MM.1S (cell line): ENCODE results near the gene TGFBR3.

Source experiments
- EZH2 ChIP-seq: fragments of 300-600 bp; sonication (generic); optimal IDR thresholded peaks from 2 replicates; pipeline ENCODE3; 2017; ENCODE audit warnings: low read depth, mild to moderate bottlenecking, antibody characterized with exemption, low read length, mixed read lengths
- EZH2phosphoT487 ChIP-seq: fragments of 300-600 bp; sonication (generic); IDR thresholded peaks from 2 replicates; pipeline ENCODE4 v1.6.1; 2018; ENCODE audit warnings: antibody characterized with exemption, low read length
- TF ChIP-seq, protein P1 (sequence below): fragments of 300-600 bp; sonication (generic); IDR thresholded peaks from 2 replicates; pipeline ENCODE4 v1.5.1; 2016; ENCODE audit warnings: antibody characterized with exemption, low read length, mixed read lengths

DNA sequence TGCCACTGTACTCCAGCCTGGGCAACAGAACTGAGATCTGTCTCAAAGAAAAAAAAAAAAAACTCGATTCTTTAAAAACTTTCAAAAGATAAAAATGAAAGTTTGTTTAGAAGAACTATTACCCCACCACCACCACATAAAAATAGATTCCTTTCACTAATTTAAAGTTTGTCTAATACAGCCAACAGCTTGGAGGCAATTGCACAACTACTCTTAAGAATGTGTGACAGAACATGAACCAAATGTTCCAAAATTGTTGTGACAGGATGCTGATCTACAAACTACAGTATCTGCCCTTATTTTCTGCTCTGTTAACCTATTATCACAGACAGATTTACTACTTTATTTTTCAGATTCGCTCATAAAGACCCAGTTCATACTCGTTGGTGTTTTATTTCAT lies 5.5 kb upstream of the TGFBR3 start:
- TF ChIP-seq, protein P1, sequence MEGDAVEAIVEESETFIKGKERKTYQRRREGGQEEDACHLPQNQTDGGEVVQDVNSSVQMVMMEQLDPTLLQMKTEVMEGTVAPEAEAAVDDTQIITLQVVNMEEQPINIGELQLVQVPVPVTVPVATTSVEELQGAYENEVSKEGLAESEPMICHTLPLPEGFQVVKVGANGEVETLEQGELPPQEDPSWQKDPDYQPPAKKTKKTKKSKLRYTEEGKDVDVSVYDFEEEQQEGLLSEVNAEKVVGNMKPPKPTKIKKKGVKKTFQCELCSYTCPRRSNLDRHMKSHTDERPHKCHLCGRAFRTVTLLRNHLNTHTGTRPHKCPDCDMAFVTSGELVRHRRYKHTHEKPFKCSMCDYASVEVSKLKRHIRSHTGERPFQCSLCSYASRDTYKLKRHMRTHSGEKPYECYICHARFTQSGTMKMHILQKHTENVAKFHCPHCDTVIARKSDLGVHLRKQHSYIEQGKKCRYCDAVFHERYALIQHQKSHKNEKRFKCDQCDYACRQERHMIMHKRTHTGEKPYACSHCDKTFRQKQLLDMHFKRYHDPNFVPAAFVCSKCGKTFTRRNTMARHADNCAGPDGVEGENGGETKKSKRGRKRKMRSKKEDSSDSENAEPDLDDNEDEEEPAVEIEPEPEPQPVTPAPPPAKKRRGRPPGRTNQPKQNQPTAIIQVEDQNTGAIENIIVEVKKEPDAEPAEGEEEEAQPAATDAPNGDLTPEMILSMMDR = no peak
- TF ChIP-seq EZH2 (no peak), EZH2phosphoT487 (no peak)
